ENCODE measurements around the gene C11orf24.

DNA sequence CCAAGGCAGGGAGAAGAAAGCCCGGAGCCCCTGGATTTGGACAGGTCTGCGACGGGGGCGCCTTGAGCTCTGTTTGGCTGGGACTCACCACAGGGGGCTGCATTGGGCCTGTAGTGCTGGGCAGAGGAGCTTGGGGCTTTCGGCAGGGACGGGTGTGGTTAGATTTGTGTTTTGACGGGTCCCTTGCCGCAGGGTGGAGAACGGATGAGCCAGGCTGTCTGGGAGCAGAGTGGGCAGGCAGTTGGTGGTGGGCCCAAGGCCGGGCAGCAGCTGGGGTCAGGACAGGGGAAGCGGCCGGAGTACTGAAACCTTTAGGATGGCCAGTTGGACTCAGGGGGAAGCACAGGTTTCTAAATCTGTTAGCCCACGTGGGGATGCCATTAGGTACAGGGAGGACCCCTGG, 13.4 kb downstream of the C11orf24 start:
- TF ChIP-seq EP300 (IDR thresholded peaks at IDR 0.05; ENCODE audit: borderline replicate concordance in 1 of 2, low read depth in 1 of 2, low read length in 1 of 2) (no peak), TAF1 (IDR thresholded peaks at IDR 0.05; ENCODE audit: borderline replicate concordance, low read depth, low read length) (no peak), CTCF (IDR thresholded peaks at IDR 0.05) (no peak), GABPA (IDR thresholded peaks at IDR 0.05; ENCODE audit: low read depth) (no peak), RAD21 (IDR thresholded peaks at IDR 0.05; ENCODE audit: low read length) (no peak), TCF12 (IDR thresholded peaks at IDR 0.05) (no peak)

All from SK-N-SH (cell line).